ENCODE results near the gene GEMIN5.
"Not testable (repeated sequence)": the region's sequence is repeated elsewhere in the genome, so short reads cannot be mapped to it uniquely, and the experiment has no call there.

Gene GEMIN5

GRCh38 chr5:154940772-154941620, 3.0 kb upstream of the GEMIN5 start, which contains the start of gene MRPL22:
MRPL22 (plus strand) TSS chr5:154941073; CDS start chr5:154941111, 38 bp downstream.
- H3K9ac ChIP-seq (ENCODE audit: low read depth, low read length), result peak within 1 kb of the TSS; percentile 80
- peak within 1 kb of the TSS; percentile 64 for H3K27ac ChIP-seq (ENCODE audit: low read depth, low read length)
- H3K27me3 ChIP-seq (ENCODE audit: control insufficient read depth, insufficient read depth, low read length), result no peaks in the 10 kb centered on the region
- peak within 1 kb of the TSS; percentile 98 for H3K4me3 ChIP-seq (ENCODE audit: low read depth, low read length)
- no peaks in the 10 kb centered on the region for H3K9me3 ChIP-seq (ENCODE audit: control insufficient read depth, insufficient read depth, low read length)
- H3K36me3 ChIP-seq (ENCODE audit: control insufficient read depth, insufficient read depth, low read length), result peaks cover under 1% of the 10 kb centered on the region
- H3K4me1 ChIP-seq (ENCODE audit: control insufficient read depth, insufficient read depth, low read length), result peaks cover 10% of the 10 kb centered on the region; the same call in 1 of the 2 replicates

DNA sequence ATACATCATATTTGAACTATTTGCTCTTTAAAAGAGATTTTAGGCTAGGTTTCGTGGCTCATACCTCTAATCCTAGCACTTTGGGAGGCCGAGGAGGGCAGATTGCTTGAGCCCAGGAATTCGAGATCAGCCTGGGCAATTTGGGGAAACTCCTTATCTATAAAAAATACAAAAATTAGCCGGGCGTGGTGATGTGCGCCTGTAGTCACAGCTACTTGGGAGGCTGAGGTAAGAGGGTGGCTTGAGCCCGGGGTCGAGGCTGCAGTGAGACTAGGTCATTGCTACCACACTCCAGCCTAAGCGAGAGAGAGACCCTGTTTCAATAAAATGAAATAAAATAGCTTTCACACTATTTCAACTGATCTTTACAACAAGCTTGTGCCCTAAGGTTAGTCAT, 2.4 kb upstream of the GEMIN5 start:
- peak overlapping the region; percentile 64 for H3K27ac ChIP-seq (ENCODE audit: low read depth, low read length)
- peaks cover 7% of the 10 kb centered on the region for H3K36me3 ChIP-seq (ENCODE audit: control insufficient read depth, insufficient read depth, low read length)
- H3K9me3 ChIP-seq (ENCODE audit: control insufficient read depth, insufficient read depth, low read length), result no peaks in the 10 kb centered on the region
- no peaks in the 10 kb centered on the region for H3K27me3 ChIP-seq (ENCODE audit: control insufficient read depth, insufficient read depth, low read length)
- peaks cover 10% of the 10 kb centered on the region; the same call in 1 of the 2 replicates for H3K4me1 ChIP-seq (ENCODE audit: control insufficient read depth, insufficient read depth, low read length)
- peak overlapping the region; percentile 98 for H3K4me3 ChIP-seq (ENCODE audit: low read depth, low read length)
- H3K9ac ChIP-seq (ENCODE audit: low read depth, low read length), result peak overlapping the region; percentile 26; the same call in 1 of the 2 replicates

DNA sequence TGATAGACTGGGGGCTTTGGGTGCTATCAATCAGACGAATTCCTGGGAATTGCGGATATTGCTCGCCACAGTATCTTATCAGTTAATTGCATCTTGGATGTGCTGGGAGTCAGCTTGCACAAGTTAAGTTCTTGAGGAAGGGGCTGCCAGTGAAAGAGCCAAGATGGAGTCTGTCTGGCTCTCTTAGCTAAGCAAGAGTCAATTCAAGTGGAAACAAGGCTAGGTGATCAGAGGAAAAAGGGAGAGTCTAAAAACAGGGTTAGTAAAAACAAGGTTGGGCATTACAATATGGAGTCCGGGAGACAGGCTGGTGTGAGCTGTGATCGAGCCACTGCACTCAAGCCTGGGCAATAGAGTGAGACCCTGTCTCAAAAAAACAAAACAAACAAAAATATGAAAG, 1.4 kb upstream of the GEMIN5 start:
- H3K27ac ChIP-seq (ENCODE audit: low read depth, low read length), result not testable (repeated sequence)

DNA sequence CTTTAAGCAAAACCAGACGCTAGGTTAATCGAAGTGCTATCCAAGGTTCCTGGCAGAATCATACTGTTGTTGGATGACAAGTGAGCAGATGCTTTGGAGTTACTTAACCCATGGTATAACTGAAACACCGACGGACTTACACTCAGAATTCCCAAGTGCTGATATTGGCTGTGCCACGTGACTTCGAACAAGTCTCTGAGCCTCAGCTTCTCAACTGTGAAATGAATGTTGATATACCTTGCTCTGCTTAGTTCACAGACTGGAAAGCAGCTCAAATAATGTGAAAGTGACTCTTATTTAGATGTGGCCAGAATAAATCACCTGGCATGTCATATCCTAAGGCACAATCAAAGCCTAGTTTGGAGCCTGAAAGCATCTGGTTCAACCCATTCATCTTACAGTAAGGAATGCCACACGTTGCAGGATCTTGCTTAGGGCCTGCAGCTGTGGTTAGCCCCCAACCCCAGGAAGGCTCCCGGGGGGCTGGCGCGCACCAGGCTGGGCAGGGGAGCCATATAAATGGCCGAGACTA, 759 bp downstream of the GEMIN5 start:
- H3K9ac ChIP-seq (ENCODE audit: low read depth, low read length), result peak overlapping the region; percentile 74
- H3K4me3 ChIP-seq (ENCODE audit: low read depth, low read length), result peak overlapping the region; percentile 98
- no peaks in the 10 kb centered on the region for H3K9me3 ChIP-seq (ENCODE audit: control insufficient read depth, insufficient read depth, low read length)
- peaks cover 10% of the 10 kb centered on the region; the same call in 1 of the 2 replicates for H3K4me1 ChIP-seq (ENCODE audit: control insufficient read depth, insufficient read depth, low read length)
- peaks cover 26% of the 10 kb centered on the region for H3K36me3 ChIP-seq (ENCODE audit: control insufficient read depth, insufficient read depth, low read length)
- peak overlapping the region; percentile 31 for H3K27ac ChIP-seq (ENCODE audit: low read depth, low read length)
- H3K27me3 ChIP-seq (ENCODE audit: control insufficient read depth, insufficient read depth, low read length), result no peaks in the 10 kb centered on the region

More for the DNA sequence above, 1.4 kb upstream of the GEMIN5 start:
- peaks cover 16% of the 10 kb centered on the region for H3K36me3 ChIP-seq (ENCODE audit: control insufficient read depth, insufficient read depth, low read length)
- not testable (repeated sequence) for H3K4me3 ChIP-seq (ENCODE audit: low read depth, low read length); H3K27me3 ChIP-seq (ENCODE audit: control insufficient read depth, insufficient read depth, low read length); H3K9ac ChIP-seq (ENCODE audit: low read depth, low read length); H3K9me3 ChIP-seq (ENCODE audit: control insufficient read depth, insufficient read depth, low read length)
- peaks cover 10% of the 10 kb centered on the region; the same call in 1 of the 2 replicates for H3K4me1 ChIP-seq (ENCODE audit: control insufficient read depth, insufficient read depth, low read length)

GRCh38 chr5:154934881-154935280, 3.1 kb downstream of the GEMIN5 start:
- Histone ChIP-seq H3K27me3 (ENCODE audit: control insufficient read depth, insufficient read depth, low read length) (no peaks in the 10 kb centered on the region), H3K4me3 (ENCODE audit: low read depth, low read length) (no peak overlapping the region), H3K9ac (ENCODE audit: low read depth, low read length) (no peak overlapping the region), H3K27ac (ENCODE audit: low read depth, low read length) (no peak overlapping the region), H3K4me1 (ENCODE audit: control insufficient read depth, insufficient read depth, low read length) (0 out of 2 replicates have a peak, but pooled peaks cover 6% of the 10 kb centered on the region), H3K9me3 (ENCODE audit: control insufficient read depth, insufficient read depth, low read length) (no peaks in the 10 kb centered on the region), H3K36me3 (ENCODE audit: control insufficient read depth, insufficient read depth, low read length) (peaks cover 48% of the 10 kb centered on the region)

GRCh38 chr5:154933537-154933936, 4.5 kb downstream of the GEMIN5 start:
- H3K4me3 ChIP-seq (ENCODE audit: low read depth, low read length), result no peak overlapping the region
- no peaks in the 10 kb centered on the region for H3K9me3 ChIP-seq (ENCODE audit: control insufficient read depth, insufficient read depth, low read length)
- H3K36me3 ChIP-seq (ENCODE audit: control insufficient read depth, insufficient read depth, low read length), result peaks cover 57% of the 10 kb centered on the region
- no peak overlapping the region for H3K27ac ChIP-seq (ENCODE audit: low read depth, low read length)
- no peaks in the 10 kb centered on the region for H3K27me3 ChIP-seq (ENCODE audit: control insufficient read depth, insufficient read depth, low read length)
- H3K9ac ChIP-seq (ENCODE audit: low read depth, low read length), result no peak overlapping the region
- H3K4me1 ChIP-seq (ENCODE audit: control insufficient read depth, insufficient read depth, low read length), result 0 out of 2 replicates have a peak, but pooled peaks cover 6% of the 10 kb centered on the region

DNA sequence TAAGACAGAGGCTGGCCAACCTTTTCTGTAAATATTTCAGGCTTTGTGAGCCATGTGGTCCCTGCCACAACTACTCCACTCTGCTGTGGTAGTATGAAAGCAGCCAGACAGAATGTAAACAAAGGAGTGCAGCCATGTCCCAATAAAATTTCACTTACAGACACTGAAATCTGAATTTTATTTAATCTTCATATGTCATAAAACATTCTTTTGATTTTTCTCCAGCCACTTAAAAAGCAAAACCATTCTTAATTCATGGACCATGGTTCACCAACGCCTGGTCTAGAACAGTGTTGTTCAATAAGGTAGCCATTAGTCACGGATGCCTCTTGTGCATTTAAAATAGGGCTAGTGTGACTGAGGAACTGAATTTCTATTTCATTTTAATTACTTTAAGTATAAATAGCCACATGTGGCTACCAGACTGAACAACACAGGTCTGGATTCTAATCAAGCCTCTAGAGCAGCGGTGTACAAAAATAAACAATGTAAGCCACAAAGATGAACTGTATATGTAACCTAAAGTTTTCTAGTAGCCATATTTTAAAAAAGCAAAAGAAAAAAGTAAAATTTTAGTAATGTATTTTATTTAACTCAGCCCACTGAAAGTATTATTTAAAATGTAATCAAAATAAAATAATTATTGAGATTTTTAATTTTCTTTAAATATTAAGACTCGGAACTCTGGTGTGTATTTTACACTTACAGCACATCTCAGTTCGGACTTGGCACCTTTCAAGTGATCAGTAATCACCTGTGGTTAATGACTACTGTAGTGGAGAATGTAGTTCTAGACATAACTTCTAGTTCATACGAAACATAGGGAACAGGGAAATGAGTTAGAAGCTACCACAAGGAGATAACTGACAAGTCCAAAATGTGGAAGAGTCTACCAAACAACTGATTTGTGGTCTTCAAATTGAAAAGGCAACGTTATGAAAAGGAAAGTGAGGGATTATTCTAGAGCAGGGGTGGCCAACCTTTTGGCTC, 14.3 kb downstream of the GEMIN5 start:
- Histone ChIP-seq H3K36me3 (ENCODE audit: control insufficient read depth, insufficient read depth, low read length) (peaks cover 88% of the 10 kb centered on the region), H3K9ac (ENCODE audit: low read depth, low read length) (no peak overlapping the region), H3K4me3 (ENCODE audit: low read depth, low read length) (no peak overlapping the region), H3K27ac (ENCODE audit: low read depth, low read length) (no peak overlapping the region), H3K27me3 (ENCODE audit: control insufficient read depth, insufficient read depth, low read length) (no peaks in the 10 kb centered on the region), H3K4me1 (ENCODE audit: control insufficient read depth, insufficient read depth, low read length) (no peaks in the 10 kb centered on the region), H3K9me3 (ENCODE audit: control insufficient read depth, insufficient read depth, low read length) (no peaks in the 10 kb centered on the region)

GRCh38 chr5:154917757-154918156, 20.3 kb downstream of the GEMIN5 start:
- Histone ChIP-seq H3K36me3 (ENCODE audit: control insufficient read depth, insufficient read depth, low read length) (peaks cover 88% of the 10 kb centered on the region), H3K27ac (ENCODE audit: low read depth, low read length) (no peak overlapping the region), H3K9me3 (ENCODE audit: control insufficient read depth, insufficient read depth, low read length) (no peaks in the 10 kb centered on the region), H3K27me3 (ENCODE audit: control insufficient read depth, insufficient read depth, low read length) (no peaks in the 10 kb centered on the region), H3K4me3 (ENCODE audit: low read depth, low read length) (no peak overlapping the region), H3K9ac (ENCODE audit: low read depth, low read length) (no peak overlapping the region), H3K4me1 (ENCODE audit: control insufficient read depth, insufficient read depth, low read length) (no peaks in the 10 kb centered on the region)

DNA sequence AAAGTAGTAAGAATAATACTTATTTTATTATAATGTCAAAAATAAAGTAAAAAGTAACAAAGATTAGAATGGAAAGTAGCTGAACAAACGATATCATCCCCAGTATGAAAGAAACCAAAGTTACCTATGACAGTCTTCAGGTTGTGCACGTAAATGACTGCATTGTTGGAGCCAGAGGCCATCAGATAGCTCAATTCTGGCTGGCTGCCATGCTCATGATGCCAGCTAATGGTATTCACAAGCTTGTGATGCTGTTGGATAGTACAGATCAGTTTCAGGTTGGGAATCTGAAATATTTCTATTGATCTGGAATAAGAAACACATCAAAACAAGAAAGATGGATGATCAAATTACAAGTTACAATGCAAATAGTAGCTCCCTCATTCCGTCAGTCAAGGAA, 21.1 kb downstream of the GEMIN5 start:
- Histone ChIP-seq H3K4me1 (ENCODE audit: control insufficient read depth, insufficient read depth, low read length) (no peaks in the 10 kb centered on the region), H3K9me3 (ENCODE audit: control insufficient read depth, insufficient read depth, low read length) (no peaks in the 10 kb centered on the region), H3K36me3 (ENCODE audit: control insufficient read depth, insufficient read depth, low read length) (peaks cover 96% of the 10 kb centered on the region), H3K9ac (ENCODE audit: low read depth, low read length) (no peak overlapping the region), H3K27me3 (ENCODE audit: control insufficient read depth, insufficient read depth, low read length) (no peaks in the 10 kb centered on the region), H3K4me3 (ENCODE audit: low read depth, low read length) (no peak overlapping the region), H3K27ac (ENCODE audit: low read depth, low read length) (no peak overlapping the region)

- peaks cover 94% of the 10 kb centered on the region for H3K36me3 ChIP-seq (ENCODE audit: control insufficient read depth, insufficient read depth, low read length)
- H3K4me3 ChIP-seq (ENCODE audit: low read depth, low read length); H3K9ac ChIP-seq (ENCODE audit: low read depth, low read length); H3K4me1 ChIP-seq (ENCODE audit: control insufficient read depth, insufficient read depth, low read length); H3K9me3 ChIP-seq (ENCODE audit: control insufficient read depth, insufficient read depth, low read length); H3K27me3 ChIP-seq (ENCODE audit: control insufficient read depth, insufficient read depth, low read length); H3K27ac ChIP-seq (ENCODE audit: low read depth, low read length): not testable (repeated sequence)
These were observed 32.4 kb downstream of the GEMIN5 start for GRCh38 chr5:154905601-154906000.

All from HUES48 (cell line).